ENCODE measurements around the gene PRKN. TPM values are rescaled to one million over a fixed set of nuclear protein-coding genes. Genes with fewer than 3 reads are reported as not detected.

The PRKN gene
- total RNA-seq, 1 donor from 2014 or later, result 0.91 TPM

- intact Hi-C loops (cut with micrococcal nuclease), result no loop called here
Measured at GRCh38 chr6:161476711-161477110, 1250.9 kb downstream of the PRKN start.

GRCh38 chr6:161465403-161465802, 1262.2 kb downstream of the PRKN start:
- intact Hi-C loops (cut with micrococcal nuclease), result no loop called here

- intact Hi-C loops (cut with micrococcal nuclease), result no loop called here
Measured at GRCh38 chr6:161463071-161463470, 1264.5 kb downstream of the PRKN start.

GRCh38 chr6:161462148-161462547, 1265.4 kb downstream of the PRKN start:
- intact Hi-C loops (cut with micrococcal nuclease), result no loop called here

GRCh38 chr6:161459008-161459615, 1268.5 kb downstream of the PRKN start:
- intact Hi-C loops (cut with micrococcal nuclease), result no loop called here

- intact Hi-C loops (cut with micrococcal nuclease), result no loop called here
Measured at GRCh38 chr6:161458201-161458951, 1269.2 kb downstream of the PRKN start.

- intact Hi-C loops (cut with micrococcal nuclease), result no loop called here
Measured at GRCh38 chr6:161455848-161456247, 1271.7 kb downstream of the PRKN start.

- intact Hi-C loops (cut with micrococcal nuclease), result no loop called here
Measured at GRCh38 chr6:161453558-161453957, 1274.0 kb downstream of the PRKN start.

GRCh38 chr6:161452241-161452640, 1275.3 kb downstream of the PRKN start:
- intact Hi-C loops (cut with micrococcal nuclease), result no loop called here

- intact Hi-C loops (cut with micrococcal nuclease), result no loop called here
Measured at GRCh38 chr6:161449521-161449920, 1278.0 kb downstream of the PRKN start.

GRCh38 chr6:161446949-161447348, 1280.6 kb downstream of the PRKN start:
- intact Hi-C loops (cut with micrococcal nuclease), result no loop called here

GRCh38 chr6:161446296-161446925, 1281.2 kb downstream of the PRKN start:
- intact Hi-C loops (cut with micrococcal nuclease), result no loop called here

- intact Hi-C loops (cut with micrococcal nuclease), result no loop called here
Measured at GRCh38 chr6:161445021-161445799, 1282.4 kb downstream of the PRKN start.

GRCh38 chr6:161444464-161444863, 1283.1 kb downstream of the PRKN start:
- intact Hi-C loops (cut with micrococcal nuclease), result no loop called here

GRCh38 chr6:161443848-161444247, 1283.7 kb downstream of the PRKN start:
- intact Hi-C loops (cut with micrococcal nuclease), result no loop called here

- intact Hi-C loops (cut with micrococcal nuclease), result no loop called here
Measured at GRCh38 chr6:161442420-161442819, 1285.1 kb downstream of the PRKN start.

- intact Hi-C loops (cut with micrococcal nuclease), result no loop called here
Measured at GRCh38 chr6:161440299-161440698, 1287.3 kb downstream of the PRKN start.

- intact Hi-C loops (cut with micrococcal nuclease), result no loop called here
Measured at GRCh38 chr6:161439093-161439492, 1288.5 kb downstream of the PRKN start.

GRCh38 chr6:161438430-161439030, 1289.0 kb downstream of the PRKN start:
- intact Hi-C loops (cut with micrococcal nuclease), result no loop called here

- intact Hi-C loops (cut with micrococcal nuclease), result no loop called here
Measured at GRCh38 chr6:161437851-161438250, 1289.7 kb downstream of the PRKN start.

GRCh38 chr6:161436106-161436876, 1291.3 kb downstream of the PRKN start:
- intact Hi-C loops (cut with micrococcal nuclease), result no loop called here
